ENCODE data around the gene POR. TPM values are rescaled to one million over a fixed set of nuclear protein-coding genes. Genes with fewer than 3 reads are reported as not detected.
"Not testable (repeated sequence)": the region's sequence is repeated elsewhere in the genome, so short reads cannot be mapped to it uniquely, and the experiment has no call there.

The POR gene
- total RNA-seq, 1 donor, result 50.4 TPM

GRCh38 chr7:75884476-75884875 is 30.5 kb upstream of the POR start:
- no peak for DNase-seq (ENCODE audit: low read depth in 2 of 3, low spot score in 2 of 3)

GRCh38 chr7:75885036-75885435 is 29.9 kb upstream of the POR start:
- DNase-seq (ENCODE audit: low read depth in 2 of 3, low spot score in 2 of 3), result no peak

DNA sequence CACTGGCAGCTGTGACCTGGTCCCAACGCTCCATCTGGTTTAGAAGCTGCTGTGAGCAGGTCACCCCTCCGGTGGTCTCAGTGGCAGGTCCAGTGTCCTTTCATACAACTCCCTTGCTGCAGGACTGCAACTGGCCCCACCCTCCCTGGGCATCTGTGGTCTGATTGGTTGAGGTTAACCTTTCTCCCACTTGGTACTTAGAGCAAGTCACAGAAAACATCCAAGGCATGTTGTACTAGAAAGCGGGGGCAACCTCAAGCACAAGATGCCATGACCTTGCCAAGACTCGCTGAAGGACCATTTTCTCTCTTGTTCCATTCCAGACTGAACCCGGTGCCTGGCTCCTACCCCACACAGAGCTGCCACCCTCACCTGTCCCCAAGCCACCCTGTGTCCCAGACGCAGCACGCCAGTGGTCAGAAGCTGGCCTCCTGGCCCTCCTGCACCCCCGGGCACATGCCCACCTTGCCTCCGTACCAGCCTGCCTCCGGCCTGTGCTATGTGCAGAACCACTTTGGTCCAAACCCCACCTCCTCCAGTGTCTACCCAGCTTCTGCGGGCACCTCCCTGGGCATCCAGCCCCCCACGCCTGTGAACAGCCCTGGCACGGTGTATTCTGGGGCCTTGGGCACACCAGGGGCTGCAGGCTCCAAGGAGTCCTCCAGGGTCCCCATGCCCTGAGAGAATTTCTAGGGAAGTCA is 27.1 kb upstream of the POR start:
- DNase-seq (ENCODE audit: low read depth in 2 of 3, low spot score in 2 of 3), result no peak

DNA sequence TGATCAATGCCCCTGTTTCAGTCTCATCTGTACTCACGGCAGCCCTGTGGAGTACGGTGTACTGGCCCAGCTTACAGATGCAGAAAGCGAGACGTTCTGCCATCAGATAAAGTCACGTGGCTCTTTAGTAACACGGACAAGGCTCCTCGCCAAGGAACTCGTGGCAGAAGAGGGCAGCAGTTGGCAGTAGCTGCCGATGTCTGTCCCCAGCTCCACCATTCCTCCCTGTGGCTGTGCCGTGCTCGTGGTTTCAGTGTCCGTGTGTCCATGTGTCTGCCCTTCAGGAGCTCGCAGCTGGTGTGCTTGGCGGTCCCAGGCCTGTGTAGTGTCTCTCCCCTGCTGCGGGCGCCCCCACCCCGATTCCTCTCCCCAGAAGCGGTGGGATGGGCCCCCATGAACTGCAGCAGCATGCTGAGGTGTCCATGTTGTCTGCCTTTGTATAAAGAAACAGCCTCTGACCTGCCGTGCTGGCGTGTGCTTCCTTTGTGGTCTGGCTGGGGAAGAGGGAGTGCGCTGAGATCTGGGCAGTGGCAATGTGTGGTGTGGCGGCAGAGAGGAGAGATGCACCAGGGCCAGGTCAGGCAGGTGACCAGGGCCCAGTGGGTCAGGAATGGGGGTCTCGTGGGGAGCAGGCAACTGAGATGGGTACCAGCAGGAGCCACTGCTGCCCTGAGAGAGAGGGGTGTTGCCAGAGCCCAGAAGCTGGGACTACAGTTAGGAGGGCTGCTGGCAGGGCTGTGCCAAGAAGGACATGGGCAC is 26.3 kb upstream of the POR start:
- no peak for DNase-seq (ENCODE audit: low read depth in 2 of 3, low spot score in 2 of 3)

GRCh38 chr7:75889223-75889825 is 25.6 kb upstream of the POR start:
- no peak for DNase-seq (ENCODE audit: low read depth in 2 of 3, low spot score in 2 of 3)

DNA sequence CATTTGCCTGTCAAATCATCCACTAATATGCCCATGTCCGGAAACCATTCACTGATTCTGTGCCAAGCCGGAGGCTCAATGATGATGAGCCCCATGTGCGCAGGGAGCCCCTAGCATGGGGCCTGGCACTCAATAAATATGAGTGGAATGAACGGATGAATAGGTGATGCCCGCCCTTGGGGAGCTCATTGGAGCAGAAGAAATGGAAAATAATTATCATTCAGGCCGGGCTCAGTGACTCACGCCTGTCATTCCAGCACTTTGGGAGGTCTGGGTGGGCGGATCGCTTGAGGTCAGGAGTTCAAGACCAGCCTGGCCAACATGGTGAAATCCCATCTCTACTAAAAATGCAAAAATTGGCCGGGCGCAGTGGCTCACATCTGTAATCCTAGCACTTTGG is 25.1 kb upstream of the POR start:
- DNase-seq (ENCODE audit: low read depth in 2 of 3, low spot score in 2 of 3), result no peak

DNA sequence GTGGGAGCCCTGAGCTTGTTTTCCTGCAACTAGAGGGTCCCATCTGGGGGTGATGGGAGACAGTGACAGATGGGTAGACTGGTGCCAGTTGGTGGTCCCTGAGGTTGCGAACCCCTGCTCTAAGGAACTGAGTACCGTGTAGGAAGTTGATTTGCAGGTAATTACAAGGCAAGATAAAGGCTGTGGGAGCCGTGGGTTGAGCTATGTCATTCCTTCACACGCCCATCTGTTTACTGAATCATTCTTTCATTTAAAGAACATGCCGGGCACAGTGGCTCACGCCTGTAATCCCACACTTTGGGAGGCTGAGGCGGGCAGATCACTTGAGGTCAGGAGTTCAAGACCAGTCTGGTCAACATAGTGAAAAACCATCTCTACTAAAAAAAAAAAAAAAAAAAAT is 23.7 kb upstream of the POR start:
- DNase-seq (ENCODE audit: low read depth in 2 of 3, low spot score in 2 of 3), result not testable (repeated sequence)

GRCh38 chr7:75891815-75892411 is 23.0 kb upstream of the POR start:
- no peak for DNase-seq (ENCODE audit: low read depth in 2 of 3, low spot score in 2 of 3)

DNA sequence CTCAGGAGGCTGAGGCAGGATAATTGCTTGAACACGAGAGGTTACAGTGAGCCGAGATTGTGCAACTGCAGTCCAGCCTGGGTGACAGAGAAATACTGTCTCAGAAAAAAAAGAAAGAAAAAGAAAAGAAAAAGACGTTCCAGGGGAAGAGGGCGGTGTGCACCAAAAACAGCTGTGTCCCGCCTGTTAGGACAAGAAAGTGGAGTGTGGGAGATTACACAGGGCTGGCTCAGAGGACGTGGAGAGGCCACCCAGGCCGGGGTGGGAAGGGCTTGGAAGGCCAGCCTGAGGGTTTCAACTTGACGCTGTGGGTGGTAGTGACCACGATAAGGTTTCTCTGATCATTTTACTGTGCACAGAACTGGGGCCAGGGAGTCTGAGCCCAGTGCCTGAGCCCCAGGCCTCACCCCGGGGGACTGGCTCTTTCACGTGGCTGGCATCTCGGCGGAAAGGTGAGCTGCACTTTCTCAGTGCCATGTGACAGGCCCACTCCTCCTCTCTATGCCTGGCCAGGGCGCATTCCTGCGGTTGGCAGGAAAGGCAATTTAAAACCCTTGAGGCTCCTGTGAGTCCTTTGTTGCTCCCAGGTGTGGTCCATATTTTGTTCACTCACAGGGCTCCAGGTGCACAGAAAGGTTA is 22.2 kb upstream of the POR start:
- no peak for DNase-seq (ENCODE audit: low read depth in 2 of 3, low spot score in 2 of 3)

- DNase-seq (ENCODE audit: low read depth in 2 of 3, low spot score in 2 of 3), result no peak
These were observed 18.1 kb upstream of the POR start for GRCh38 chr7:75896803-75897327.

- DNase-seq (ENCODE audit: low read depth in 2 of 3, low spot score in 2 of 3), result no peak
These were observed 14.2 kb upstream of the POR start for GRCh38 chr7:75900617-75901315.

DNA sequence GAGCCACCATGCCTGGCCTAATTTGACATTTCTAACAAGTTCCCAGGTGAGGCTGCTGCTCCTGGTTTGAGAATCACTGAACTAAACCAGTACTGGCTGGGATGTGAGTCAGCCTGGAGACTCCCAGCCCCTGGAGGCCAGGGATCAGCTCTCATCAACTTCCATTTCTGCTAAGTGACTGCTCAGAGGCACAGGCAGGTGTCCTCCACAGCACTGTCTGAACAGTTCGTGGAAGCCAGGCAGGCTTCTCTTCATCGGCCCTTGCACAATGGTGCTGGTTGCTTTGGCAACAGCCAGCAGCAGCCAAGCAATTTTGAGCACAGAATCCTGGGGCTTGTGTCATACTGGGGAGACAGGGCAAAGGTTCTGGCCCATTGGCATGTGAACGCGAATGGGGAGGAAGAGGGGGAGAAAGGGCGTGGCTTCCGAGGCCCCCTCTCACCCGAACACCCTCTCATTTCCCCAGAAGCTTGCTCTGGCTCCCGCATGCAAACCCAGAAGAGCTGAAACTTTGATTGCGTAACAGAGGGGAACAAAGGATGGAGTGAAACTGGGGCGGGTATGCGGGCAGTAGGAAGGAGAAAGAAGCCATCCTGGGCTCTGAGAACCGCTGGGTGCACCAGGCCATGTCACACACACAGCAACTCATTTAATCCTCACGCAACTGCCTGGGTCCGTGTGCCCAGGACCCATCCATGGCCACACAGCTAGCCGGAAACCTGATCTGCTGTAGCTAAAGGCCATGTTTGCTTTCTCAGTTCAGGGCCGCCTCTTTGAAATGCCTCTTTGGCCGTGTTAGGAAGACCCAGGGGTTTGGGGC is 9.0 kb upstream of the POR start:
- peak in 1 of 3 donors; percentile 15 for DNase-seq (ENCODE audit: low read depth in 2 of 3, low spot score in 2 of 3)

DNA sequence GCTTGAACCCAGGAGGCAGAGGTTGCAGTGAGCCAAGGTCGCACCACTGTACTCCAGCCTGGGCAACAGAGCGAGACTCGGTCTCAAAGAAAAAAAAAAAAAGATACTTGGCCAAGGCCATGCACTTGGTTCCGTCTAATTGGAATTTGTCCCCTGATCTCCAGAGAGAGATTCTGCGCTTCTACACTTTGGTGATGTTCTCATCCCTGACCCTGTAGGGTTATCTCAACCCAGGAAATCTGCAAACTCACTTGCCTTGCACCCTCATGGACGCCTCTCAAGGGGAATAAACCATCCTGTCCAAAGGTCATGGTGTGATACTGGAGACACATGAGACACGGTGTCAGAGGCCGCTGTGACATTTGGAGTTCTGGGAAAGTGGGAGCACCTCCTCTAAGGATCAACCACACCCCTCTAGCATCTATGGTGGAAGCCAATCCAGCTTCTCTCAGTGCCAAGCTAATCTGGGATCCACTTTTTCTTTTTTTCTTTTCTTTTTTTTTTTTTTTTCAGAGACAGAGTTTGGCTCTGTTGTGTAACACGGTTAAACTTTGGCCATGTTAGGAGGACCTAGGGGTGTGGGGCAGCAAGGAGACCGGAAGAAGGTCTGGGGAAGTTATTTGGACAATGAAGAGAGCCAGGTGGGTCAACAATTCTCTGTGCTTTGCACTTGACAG is 7.8 kb upstream of the POR start:
- no peak for DNase-seq (ENCODE audit: low read depth in 2 of 3, low spot score in 2 of 3)

GRCh38 chr7:75907668-75908039 is 7.3 kb upstream of the POR start:
- DNase-seq (ENCODE audit: low read depth in 2 of 3, low spot score in 2 of 3), result not testable (repeated sequence)

DNA sequence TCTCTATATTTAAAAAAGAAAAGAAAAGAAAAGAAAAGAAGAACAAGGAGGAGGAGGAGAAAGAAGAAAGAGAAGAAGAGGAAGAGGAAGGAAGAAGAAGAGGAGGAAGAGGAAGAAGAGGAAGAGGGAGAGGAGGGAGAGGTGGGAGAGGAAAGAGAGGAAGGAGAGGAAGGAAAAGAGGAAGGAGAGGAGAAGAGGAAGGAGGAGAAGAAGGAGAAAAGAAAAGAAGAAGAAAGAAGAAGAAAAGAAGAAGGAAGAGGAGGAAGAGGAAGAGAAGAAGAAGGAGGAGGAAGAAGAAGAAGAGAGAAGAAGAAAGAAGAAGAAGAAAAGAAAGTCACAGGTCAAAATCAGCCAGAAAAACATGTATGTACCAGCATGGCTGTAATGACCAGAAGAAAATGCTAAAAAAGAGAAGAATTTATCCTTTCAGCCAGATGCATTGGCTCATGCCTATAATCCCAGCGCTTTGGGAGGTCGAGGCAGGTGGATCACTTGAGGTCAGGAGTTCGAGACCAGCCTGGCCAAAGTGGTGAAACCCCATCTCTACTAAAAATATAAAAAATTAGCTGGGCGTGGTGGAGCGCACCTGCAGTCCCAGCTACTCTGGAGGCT is 5.3 kb upstream of the POR start:
- DNase-seq (ENCODE audit: low read depth in 2 of 3, low spot score in 2 of 3), result no peak

- DNase-seq (ENCODE audit: low read depth in 2 of 3, low spot score in 2 of 3), result not testable (repeated sequence)
These were observed 3.8 kb upstream of the POR start for GRCh38 chr7:75911186-75911585.

- no peak for DNase-seq (ENCODE audit: low read depth in 2 of 3, low spot score in 2 of 3)
These were observed 1.5 kb upstream of the POR start for GRCh38 chr7:75913437-75913836.

GRCh38 chr7:75914169-75914654 is 743 bp upstream of the POR start:
- DNase-seq (ENCODE audit: low read depth in 2 of 3, low spot score in 2 of 3), result no peak
